Transverse colon (tissue), 3 donors: Measurements from ENCODE around the gene TSPAN9.

Experiments
- CTCF ChIP-seq, 5 experiments: fragments of 200-600 bp in 3 of 5; fragments of 450-650 bp in 2 of 5; sonication (generic) in 3 of 5; IDR thresholded peaks; 1 replicate in 2 of 5; 2 replicates in 3 of 5; pipeline ENCODE4 v1.5.1; 2016 to 2017; ENCODE audit warnings: antibody characterized with exemption in 5 of 5, inconsistent platforms in 3 of 5, mild to moderate bottlenecking in 2 of 5, moderate library complexity in 1 of 5
- POLR2A ChIP-seq: fragments of 450-650 bp; IDR thresholded peaks from one replicate; pipeline ENCODE4 v1.6.1; 2016; ENCODE audit warnings: antibody characterized with exemption, mild to moderate bottlenecking, moderate library complexity

DNA sequence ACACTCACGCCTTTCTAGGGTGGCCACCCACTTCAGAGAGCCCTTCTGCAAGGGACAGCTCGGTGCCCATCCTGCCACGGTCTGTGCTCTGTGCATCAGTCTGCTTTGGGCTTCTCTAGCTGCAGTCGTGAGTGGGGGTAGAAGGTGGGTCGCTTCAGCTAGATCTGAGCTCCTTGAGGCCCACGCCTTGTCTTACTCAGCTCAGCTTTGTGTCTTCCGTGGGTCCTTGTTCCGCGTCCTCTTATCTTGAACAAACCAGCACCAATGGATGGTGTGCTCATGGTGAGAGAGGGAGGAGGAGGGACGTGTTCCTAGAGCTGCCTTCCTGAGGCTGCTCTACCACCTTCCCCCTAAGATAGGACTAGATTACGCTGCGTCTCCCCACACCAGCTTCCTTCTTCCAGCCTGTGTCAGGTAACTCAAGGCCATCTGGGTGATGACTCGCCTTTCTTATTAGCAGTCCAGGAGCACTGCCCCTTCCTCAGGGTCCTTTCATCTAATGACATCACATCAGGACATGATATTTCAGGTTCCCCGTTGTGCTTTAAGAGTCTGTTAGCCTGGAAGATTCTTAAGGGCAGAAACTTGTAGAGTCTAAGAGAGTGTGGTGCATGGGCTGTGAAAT lies 118.8 kb downstream of the TSPAN9 start:
- TF ChIP-seq POLR2A, result no peak
- no peak for TF ChIP-seq CTCF (IDR thresholded peaks at IDR 0.05)
